Gastrocnemius medialis (tissue), 4 donors: ENCODE measurements around the gene MYLK2.

Experiments used
- POLR2A ChIP-seq, 2 donors: fragments of 450-650 bp; IDR thresholded peaks; one replicate each; pipeline ENCODE4 v1.6.1; 2017; ENCODE audit warnings: antibody characterized with exemption in 2 of 2, mild to moderate bottlenecking in 2 of 2, moderate library complexity in 2 of 2
- TF ChIP-seq, protein P1 (sequence below), 5 experiments: fragments of 450-650 bp in 3 of 5; fragments of 200-600 bp in 2 of 5; sonication (generic) in 2 of 5; IDR thresholded peaks in 4 of 5; conservative IDR thresholded peaks in 1 of 5; 1 replicate in 4 of 5; 2 replicates in 1 of 5; pipeline ENCODE4 v1.5.1; 2016 to 2019; ENCODE audit warnings: antibody characterized with exemption in 5 of 5, mild to moderate bottlenecking in 3 of 5, moderate library complexity in 3 of 5

DNA sequence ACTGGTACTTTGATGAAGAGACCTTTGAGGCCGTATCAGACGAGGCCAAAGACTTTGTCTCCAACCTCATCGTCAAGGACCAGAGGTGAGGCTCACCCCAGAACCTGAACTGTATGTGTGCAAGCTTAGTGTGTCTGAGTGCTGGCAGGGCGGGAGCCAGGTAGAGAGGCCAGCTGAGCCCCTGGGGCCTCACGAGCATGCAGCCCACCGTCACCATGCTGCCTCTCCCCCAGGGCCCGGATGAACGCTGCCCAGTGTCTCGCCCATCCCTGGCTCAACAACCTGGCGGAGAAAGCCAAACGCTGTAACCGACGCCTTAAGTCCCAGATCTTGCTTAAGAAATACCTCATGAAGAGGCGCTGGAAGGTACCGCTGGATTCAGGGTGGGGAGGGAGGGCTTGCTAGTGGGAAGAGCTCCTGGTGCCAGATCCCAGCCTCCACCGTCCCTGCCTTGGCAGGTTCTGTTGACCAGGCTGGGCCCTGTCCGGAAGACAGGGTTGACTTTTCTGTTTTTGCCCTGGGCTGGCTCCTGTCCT, 12.7 kb downstream of the MYLK2 start:
- TF ChIP-seq, protein P1, sequence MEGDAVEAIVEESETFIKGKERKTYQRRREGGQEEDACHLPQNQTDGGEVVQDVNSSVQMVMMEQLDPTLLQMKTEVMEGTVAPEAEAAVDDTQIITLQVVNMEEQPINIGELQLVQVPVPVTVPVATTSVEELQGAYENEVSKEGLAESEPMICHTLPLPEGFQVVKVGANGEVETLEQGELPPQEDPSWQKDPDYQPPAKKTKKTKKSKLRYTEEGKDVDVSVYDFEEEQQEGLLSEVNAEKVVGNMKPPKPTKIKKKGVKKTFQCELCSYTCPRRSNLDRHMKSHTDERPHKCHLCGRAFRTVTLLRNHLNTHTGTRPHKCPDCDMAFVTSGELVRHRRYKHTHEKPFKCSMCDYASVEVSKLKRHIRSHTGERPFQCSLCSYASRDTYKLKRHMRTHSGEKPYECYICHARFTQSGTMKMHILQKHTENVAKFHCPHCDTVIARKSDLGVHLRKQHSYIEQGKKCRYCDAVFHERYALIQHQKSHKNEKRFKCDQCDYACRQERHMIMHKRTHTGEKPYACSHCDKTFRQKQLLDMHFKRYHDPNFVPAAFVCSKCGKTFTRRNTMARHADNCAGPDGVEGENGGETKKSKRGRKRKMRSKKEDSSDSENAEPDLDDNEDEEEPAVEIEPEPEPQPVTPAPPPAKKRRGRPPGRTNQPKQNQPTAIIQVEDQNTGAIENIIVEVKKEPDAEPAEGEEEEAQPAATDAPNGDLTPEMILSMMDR (IDR thresholded peaks at IDR 0.05 in 4 of 5, conservative IDR thresholded peaks at IDR 0.05 in 1 of 5), result no peak
- TF ChIP-seq POLR2A (IDR thresholded peaks at IDR 0.05), result no peak
